ENCODE data around the gene TUBB. TPM values are rescaled to one million over a fixed set of nuclear protein-coding genes. Genes with fewer than 3 reads are reported as not detected.

The TUBB gene
- total RNA-seq, 1 experiment from 2014 or later, result 853 TPM

DNA sequence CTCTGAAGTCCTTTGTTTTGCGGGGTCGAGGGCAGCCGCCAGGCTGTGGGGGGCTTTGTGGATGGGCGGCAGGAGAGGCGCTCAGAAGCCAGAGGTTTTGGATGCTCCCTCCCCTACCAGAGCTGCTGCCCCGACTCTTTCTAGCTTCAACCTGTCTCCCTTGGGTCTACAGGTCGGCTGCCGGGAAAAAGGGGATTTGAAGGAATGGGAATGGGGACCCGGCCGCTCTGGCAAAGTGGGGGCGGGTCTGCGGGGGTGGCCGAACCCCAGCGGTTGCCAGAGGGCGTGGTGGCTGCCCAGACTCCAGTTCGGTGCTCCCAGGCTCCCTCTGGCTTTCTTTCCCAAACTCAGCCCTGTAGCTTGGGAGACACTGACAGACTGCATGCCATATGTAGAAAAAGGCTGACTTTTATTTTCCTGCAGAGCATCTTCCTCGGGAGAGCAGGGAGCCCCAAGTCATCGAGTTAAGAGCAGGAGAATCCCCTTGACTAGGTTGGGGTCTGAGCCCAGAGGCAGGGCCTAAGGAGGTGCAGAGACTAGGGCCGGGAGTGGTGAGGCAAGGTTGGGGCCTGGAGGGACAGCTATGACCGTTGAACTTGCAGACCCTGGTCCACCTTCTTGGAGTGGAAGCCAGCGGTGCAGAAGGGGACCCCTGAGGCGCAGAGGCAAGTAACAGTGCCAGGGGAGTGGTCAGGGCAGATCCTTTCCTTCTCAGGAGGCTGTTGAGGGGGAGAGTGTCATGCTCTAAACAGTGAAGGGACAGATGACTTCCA lies 32.3 kb upstream of the TUBB start:
- in situ Hi-C loops (cut with HindIII; ENCODE audit: low pct_unique_long_range_greater_than_20kb, low sequenced_read_pairs), result no loop called here

DNA sequence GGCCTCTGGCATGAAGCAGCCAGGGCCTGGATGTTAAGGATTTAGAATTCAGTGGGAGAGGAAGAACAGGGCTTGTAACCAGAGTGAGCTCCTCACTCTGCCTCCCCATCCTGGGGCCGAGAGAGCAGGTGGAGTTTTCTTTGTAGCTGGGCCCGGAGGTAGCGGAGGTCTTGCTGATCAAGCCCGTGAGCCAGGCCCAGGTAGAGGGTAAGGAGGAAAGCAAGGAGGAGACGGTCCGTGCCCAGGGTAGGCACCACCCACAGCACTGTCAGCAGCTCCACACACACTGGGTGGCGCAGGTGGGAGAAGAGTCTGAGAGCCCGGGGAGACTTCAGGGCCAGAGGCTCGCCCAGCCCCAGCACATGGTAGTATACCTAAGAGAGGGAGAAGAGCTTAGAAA lies 31.6 kb upstream of the TUBB start:
- intact Hi-C loops (cut with micrococcal nuclease; ENCODE audit: unreplicated experiment) (no loop called here), in situ Hi-C loops (cut with HindIII; ENCODE audit: low pct_unique_long_range_greater_than_20kb, low sequenced_read_pairs) (no loop called here)
- TF ChIP-seq SIN3A (IDR thresholded peaks at IDR 0.05; ENCODE audit: borderline replicate concordance, insufficient read depth, low read depth, low read length) (no peak), POLR2AphosphoS5 (IDR thresholded peaks at IDR 0.05; ENCODE audit: low read depth, low read length) (no peak), TCF7L2 (IDR thresholded peaks at IDR 0.05; ENCODE audit: low read depth, low read length) (no peak)
- TF ChIP-seq, protein P1, sequence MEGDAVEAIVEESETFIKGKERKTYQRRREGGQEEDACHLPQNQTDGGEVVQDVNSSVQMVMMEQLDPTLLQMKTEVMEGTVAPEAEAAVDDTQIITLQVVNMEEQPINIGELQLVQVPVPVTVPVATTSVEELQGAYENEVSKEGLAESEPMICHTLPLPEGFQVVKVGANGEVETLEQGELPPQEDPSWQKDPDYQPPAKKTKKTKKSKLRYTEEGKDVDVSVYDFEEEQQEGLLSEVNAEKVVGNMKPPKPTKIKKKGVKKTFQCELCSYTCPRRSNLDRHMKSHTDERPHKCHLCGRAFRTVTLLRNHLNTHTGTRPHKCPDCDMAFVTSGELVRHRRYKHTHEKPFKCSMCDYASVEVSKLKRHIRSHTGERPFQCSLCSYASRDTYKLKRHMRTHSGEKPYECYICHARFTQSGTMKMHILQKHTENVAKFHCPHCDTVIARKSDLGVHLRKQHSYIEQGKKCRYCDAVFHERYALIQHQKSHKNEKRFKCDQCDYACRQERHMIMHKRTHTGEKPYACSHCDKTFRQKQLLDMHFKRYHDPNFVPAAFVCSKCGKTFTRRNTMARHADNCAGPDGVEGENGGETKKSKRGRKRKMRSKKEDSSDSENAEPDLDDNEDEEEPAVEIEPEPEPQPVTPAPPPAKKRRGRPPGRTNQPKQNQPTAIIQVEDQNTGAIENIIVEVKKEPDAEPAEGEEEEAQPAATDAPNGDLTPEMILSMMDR (IDR thresholded peaks at IDR 0.05), result no peak
- TF ChIP-seq, protein P2, sequence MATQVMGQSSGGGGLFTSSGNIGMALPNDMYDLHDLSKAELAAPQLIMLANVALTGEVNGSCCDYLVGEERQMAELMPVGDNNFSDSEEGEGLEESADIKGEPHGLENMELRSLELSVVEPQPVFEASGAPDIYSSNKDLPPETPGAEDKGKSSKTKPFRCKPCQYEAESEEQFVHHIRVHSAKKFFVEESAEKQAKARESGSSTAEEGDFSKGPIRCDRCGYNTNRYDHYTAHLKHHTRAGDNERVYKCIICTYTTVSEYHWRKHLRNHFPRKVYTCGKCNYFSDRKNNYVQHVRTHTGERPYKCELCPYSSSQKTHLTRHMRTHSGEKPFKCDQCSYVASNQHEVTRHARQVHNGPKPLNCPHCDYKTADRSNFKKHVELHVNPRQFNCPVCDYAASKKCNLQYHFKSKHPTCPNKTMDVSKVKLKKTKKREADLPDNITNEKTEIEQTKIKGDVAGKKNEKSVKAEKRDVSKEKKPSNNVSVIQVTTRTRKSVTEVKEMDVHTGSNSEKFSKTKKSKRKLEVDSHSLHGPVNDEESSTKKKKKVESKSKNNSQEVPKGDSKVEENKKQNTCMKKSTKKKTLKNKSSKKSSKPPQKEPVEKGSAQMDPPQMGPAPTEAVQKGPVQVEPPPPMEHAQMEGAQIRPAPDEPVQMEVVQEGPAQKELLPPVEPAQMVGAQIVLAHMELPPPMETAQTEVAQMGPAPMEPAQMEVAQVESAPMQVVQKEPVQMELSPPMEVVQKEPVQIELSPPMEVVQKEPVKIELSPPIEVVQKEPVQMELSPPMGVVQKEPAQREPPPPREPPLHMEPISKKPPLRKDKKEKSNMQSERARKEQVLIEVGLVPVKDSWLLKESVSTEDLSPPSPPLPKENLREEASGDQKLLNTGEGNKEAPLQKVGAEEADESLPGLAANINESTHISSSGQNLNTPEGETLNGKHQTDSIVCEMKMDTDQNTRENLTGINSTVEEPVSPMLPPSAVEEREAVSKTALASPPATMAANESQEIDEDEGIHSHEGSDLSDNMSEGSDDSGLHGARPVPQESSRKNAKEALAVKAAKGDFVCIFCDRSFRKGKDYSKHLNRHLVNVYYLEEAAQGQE (IDR thresholded peaks at IDR 0.05; ENCODE audit: insufficient read depth in 1 of 2, low read depth in 2 of 2, low read length in 1 of 2), result no peak
- Histone ChIP-seq H3K36me3 (ENCODE audit: control insufficient read depth, insufficient read depth, low read length) (no peaks in the 10 kb centered on the region), H3K27ac (ENCODE audit: low read length) (peak overlapping the region; percentile 86), H3K4me3 (ENCODE audit: low read depth in 2 of 2, low read length in 2 of 2) (peak overlapping the region in 1 of 2 experiments; percentile 96; a peak in 2 of 4 replicates), H3K9me3 (ENCODE audit: control insufficient read depth, insufficient read depth, low read depth, low read length) (no peaks in the 10 kb centered on the region), H3K27me3 (ENCODE audit: control insufficient read depth, insufficient read depth, low read length) (no peaks in the 10 kb centered on the region), H3K4me1 (ENCODE audit: control insufficient read depth, insufficient read depth, low read length) (peaks cover 39% of the 10 kb centered on the region)
- no peak for ATAC-seq
- no peak for DNase-seq (ENCODE audit: low read depth, low spot score)
- CTCF ChIA-PET, result interaction anchor here (2.5 kb wide), 1 partner anchor 9 kb away, joined by 11 read pairs; no protein-coding TSS in a partner anchor
- POLR2A ChIA-PET, result interaction anchor here (0.6 kb wide), 1 partner anchor 32 kb away, joined by 3 read pairs; the partner anchor contains the start of gene TUBB
- BruUV-seq (replicated peaks), result no TSS peak

More for the DNA sequence above, 32.3 kb upstream of the TUBB start:
- CTCF ChIA-PET, result interaction anchor here (0.8 to 2.5 kb wide), 2 partner anchors 9 to 29 kb away, joined by 4 to 11 read pairs; partner anchors contain the start of gene MDC1
- H3K27me3 ChIP-seq (ENCODE audit: control insufficient read depth, insufficient read depth, low read length), result no peaks in the 10 kb centered on the region
- ATAC-seq (no peak), DNase-seq (ENCODE audit: low read depth, low spot score) (no peak)
- POLR2A ChIA-PET, result no interaction called here
- peaks cover 40% of the 10 kb centered on the region for H3K4me1 ChIP-seq (ENCODE audit: control insufficient read depth, insufficient read depth, low read length)
- peak overlapping the region; percentile 85 to 96 for H3K4me3 ChIP-seq (ENCODE audit: low read depth in 2 of 2, low read length in 2 of 2)
- intact Hi-C loops (cut with micrococcal nuclease; ENCODE audit: unreplicated experiment), result no loop called here
- H3K9me3 ChIP-seq (ENCODE audit: control insufficient read depth, insufficient read depth, low read depth, low read length), result no peaks in the 10 kb centered on the region
- H3K36me3 ChIP-seq (ENCODE audit: control insufficient read depth, insufficient read depth, low read length), result no peaks in the 10 kb centered on the region
- H3K27ac ChIP-seq (ENCODE audit: low read length), result peak overlapping the region; percentile 86
- TF ChIP-seq, protein P1 (IDR thresholded peaks at IDR 0.05), result no peak
- TF ChIP-seq POLR2AphosphoS5 (IDR thresholded peaks at IDR 0.05; ENCODE audit: low read depth, low read length) (no peak), TCF7L2 (IDR thresholded peaks at IDR 0.05; ENCODE audit: low read depth, low read length) (no peak), SIN3A (IDR thresholded peaks at IDR 0.05; ENCODE audit: borderline replicate concordance, insufficient read depth, low read depth, low read length) (no peak)
- TF ChIP-seq, protein P2 (IDR thresholded peaks at IDR 0.05; ENCODE audit: insufficient read depth in 1 of 2, low read depth in 2 of 2, low read length in 1 of 2), result no peak
- BruUV-seq (replicated peaks), result TSS peak; percentile 77

Measured in Panc1 (cell line).